GM23338 (cell line): ENCODE measurements around the gene PTTG1IP. TPM values are rescaled to one million over a fixed set of nuclear protein-coding genes. Genes with fewer than 3 reads are reported as not detected.

Source experiments
- ATAC-seq: fragments of 200-7000 bp; cut with Tn5 transposase; 3 replicates; pipeline ENCODE4 v1.9.1; 2020
- DNase-seq: peaks from one replicate; pipeline ENCODE4 v3.0.0-alpha.2; 2015; ENCODE audit warnings: low spot score
- H2AFZ ChIP-seq: fragments of 200-600 bp; sonication (generic); 2 replicates; pipeline ENCODE4 v1.8.0; 2016; ENCODE audit warnings: antibody characterized with exemption, mild to moderate bottlenecking, moderate library complexity
- H3F3A ChIP-seq: fragments of 200-600 bp; sonication (generic); replicated peaks from 2 replicates; pipeline ENCODE4 v1.8.0; 2017; ENCODE audit warnings: antibody characterized with exemption, mixed run types, low read depth
- H3K27ac ChIP-seq: fragments of 200-600 bp; sonication (generic); 2 replicates; pipeline ENCODE4 v1.6.1; 2016; ENCODE audit warnings: low read depth
- H3K27me3 ChIP-seq: fragments of 200-600 bp; sonication (generic); 2 replicates; pipeline ENCODE4 v1.8.0; 2016; ENCODE audit warnings: mild to moderate bottlenecking, mixed run types, moderate library complexity; ENCODE audit not compliant: insufficient read depth
- H3K36me3 ChIP-seq: fragments of 200-600 bp; sonication (generic); 2 replicates; pipeline ENCODE4 v1.8.0; 2016; ENCODE audit warnings: mild to moderate bottlenecking; ENCODE audit not compliant: insufficient read depth
- H3K4me1 ChIP-seq: fragments of 200-600 bp; sonication (generic); 2 replicates; pipeline ENCODE4 v1.8.0; 2016; ENCODE audit warnings: mild to moderate bottlenecking, moderate library complexity; ENCODE audit not compliant: insufficient read depth
- H3K4me2 ChIP-seq: fragments of 200-600 bp; sonication (generic); 2 replicates; pipeline ENCODE4 v1.7.1; 2017; ENCODE audit warnings: mixed run types
- H3K4me3 ChIP-seq: fragments of 200-600 bp; sonication (generic); 2 replicates; pipeline ENCODE4 v1.6.1; 2016; ENCODE audit warnings: mixed run types
- H3K79me2 ChIP-seq: fragments of 200-600 bp; sonication (generic); replicated peaks from 2 replicates; pipeline ENCODE4 v1.8.0; 2017; ENCODE audit warnings: mild to moderate bottlenecking; ENCODE audit not compliant: insufficient read depth
- H3K9me2 ChIP-seq: fragments of 200-600 bp; sonication (generic); 2 replicates; pipeline ENCODE4 v1.8.0; 2017; ENCODE audit not compliant: insufficient read depth
- H4K20me1 ChIP-seq: fragments of 200-600 bp; sonication (generic); replicated peaks from 2 replicates; pipeline ENCODE4 v1.8.0; 2017; ENCODE audit warnings: mild to moderate bottlenecking; ENCODE audit not compliant: insufficient read depth
- H3K27ac Mint-ChIP-seq: 2 replicates; pipeline ENCODE4 v1.8.0; 2020; ENCODE audit warnings: inconsistent platforms, mild to moderate bottlenecking, moderate library complexity, mixed read lengths
- H3K27me3 Mint-ChIP-seq: 3 replicates; pipeline ENCODE4 v1.8.0; 2022; ENCODE audit warnings: low read depth, mild to moderate bottlenecking, moderate library complexity, mixed read lengths, inconsistent platforms; ENCODE audit not compliant: insufficient read depth, poor library complexity
- H3K36me3 Mint-ChIP-seq: 3 replicates; pipeline ENCODE4 v1.8.0; 2021; ENCODE audit warnings: low read depth, mild to moderate bottlenecking, inconsistent platforms, moderate library complexity, mixed read lengths
- H3K4me1 Mint-ChIP-seq: 3 replicates; pipeline ENCODE4 v1.8.0; 2020; ENCODE audit warnings: mild to moderate bottlenecking, inconsistent platforms, mixed read lengths
- H3K4me3 Mint-ChIP-seq: 3 replicates; pipeline ENCODE4 v1.8.0; 2021; ENCODE audit warnings: moderate library complexity, mild to moderate bottlenecking, inconsistent platforms, mixed read lengths
- H3K9me3 Mint-ChIP-seq: 3 replicates; pipeline ENCODE4 v1.8.0; 2020; ENCODE audit warnings: moderate library complexity, mild to moderate bottlenecking, inconsistent platforms, mixed read lengths
- CREB1 ChIP-seq: fragments of 250-450 bp; sonication (Bioruptor Pico); IDR thresholded peaks from 2 replicates; pipeline ENCODE4 v1.5.0; 2020; ENCODE audit warnings: low read depth, mild to moderate bottlenecking, moderate library complexity
- EZH2phosphoT487 ChIP-seq: fragments of 200-600 bp; sonication (generic); IDR thresholded peaks from one replicate; pipeline ENCODE4 v1.8.1; 2018; ENCODE audit warnings: antibody characterized with exemption; ENCODE audit not compliant: unreplicated experiment
- JUNB ChIP-seq: IDR thresholded peaks from one replicate; pipeline ENCODE4 v1.6.1; 2016; ENCODE audit warnings: antibody characterized with exemption; ENCODE audit not compliant: unreplicated experiment
- NANOG ChIP-seq: IDR thresholded peaks from 2 replicates; pipeline ENCODE4 v1.6.1; 2016; ENCODE audit warnings: antibody characterized with exemption, borderline replicate concordance
- POLR2AphosphoS5 ChIP-seq: IDR thresholded peaks from 2 replicates; pipeline ENCODE4 v1.6.1; 2016; ENCODE audit warnings: antibody characterized with exemption, low read depth
- STAT1 ChIP-seq: IDR thresholded peaks from one replicate; pipeline ENCODE4 v1.6.1; 2016; ENCODE audit warnings: antibody characterized with exemption; ENCODE audit not compliant: unreplicated experiment
- ZNF114 ChIP-seq: fragments of 250-450 bp; sonication (Bioruptor Pico); IDR thresholded peaks from 2 replicates; pipeline ENCODE4 v1.5.0; 2020; ENCODE audit warnings: mild to moderate bottlenecking, moderate library complexity
- ZNF331 ChIP-seq: fragments of 250-450 bp; sonication (Bioruptor Pico); IDR thresholded peaks from 2 replicates; pipeline ENCODE4 v1.5.0; 2020; ENCODE audit warnings: low read depth, mild to moderate bottlenecking, moderate library complexity
- polyA plus RNA-seq: library from polyadenylated mRNA; unstranded; fragments of >200 nt; fragmentation: Nextera tagmentation; extraction: Ambion mirVana; gene quantifications from 2 replicates; pipeline ENCODE4 v1.2.1, GENCODE V29; 2016
- total RNA-seq: library from RNA; depleted of rRNA; stranded (reverse); fragments of >200 nt; shearing (Covaris generic); gene quantifications from 2 replicates; pipeline ENCODE4 v1.2.3, GENCODE V29; 2014
- TF ChIP-seq, protein P1 (sequence below): IDR thresholded peaks from 2 replicates; pipeline ENCODE4 v1.6.1; 2016; ENCODE audit warnings: antibody characterized with exemption
- TF ChIP-seq, protein P2 (sequence below), 2 experiments: fragments of 200-600 bp in 1 of 2; sonication (generic) in 1 of 2; conservative IDR thresholded peaks; 2 replicates each; pipeline versions ENCODE4 v1.5.1 to v1.6.1; 2016 to 2017; ENCODE audit warnings: antibody characterized with exemption in 2 of 2, low read depth in 2 of 2, mild to moderate bottlenecking in 2 of 2, moderate library complexity in 1 of 2
- TF ChIP-seq, protein P3 (sequence below): fragments of 250-450 bp; sonication (Bioruptor Pico); IDR thresholded peaks from 2 replicates; pipeline ENCODE4 v1.5.0; 2020; ENCODE audit warnings: mild to moderate bottlenecking, moderate library complexity

Gene PTTG1IP
- total and polyA plus RNA-seq, 2 experiments from 2014 or later, result 99.9 to 172 TPM

DNA sequence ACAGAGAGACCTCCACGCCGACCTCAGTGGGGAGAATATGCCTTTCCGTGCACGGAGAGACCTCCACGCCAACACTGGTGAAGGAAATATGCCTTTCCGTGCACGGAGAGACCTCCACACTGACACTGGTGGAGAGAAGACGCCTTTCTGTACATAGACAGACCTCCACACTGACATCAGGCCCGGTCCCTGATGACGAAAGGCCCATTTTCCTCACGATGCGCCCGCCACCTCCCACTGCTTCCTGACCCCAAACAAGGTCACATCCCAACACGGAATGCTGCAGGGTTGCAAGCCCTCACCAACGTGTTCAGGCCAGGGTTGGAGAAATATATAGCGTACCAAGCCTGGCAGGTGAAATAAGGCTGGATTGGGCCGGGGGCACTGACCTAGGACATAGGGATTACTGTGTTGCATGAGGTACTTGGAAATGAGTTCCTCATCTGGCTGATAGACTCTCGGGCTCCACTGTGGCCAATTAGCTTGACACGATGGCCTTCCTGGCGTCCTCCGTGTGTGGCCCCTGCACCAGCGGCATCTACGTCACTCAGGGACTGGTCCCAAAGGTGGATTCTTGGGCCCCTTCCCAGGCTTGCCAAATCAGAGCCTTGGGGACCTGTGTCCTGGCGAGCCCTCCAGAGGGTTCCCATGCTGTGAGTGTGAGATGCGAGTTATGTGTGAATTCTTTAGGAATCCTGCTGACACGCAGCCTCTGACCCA, 39.1 kb downstream of the PTTG1IP start:
- TF ChIP-seq ZNF114 (CRISPR knock-in tag), result no peak
- no peak for TF ChIP-seq ZNF331 (CRISPR knock-in tag)
- Histone ChIP-seq H4K20me1 (no peaks in the 10 kb centered on the region), H3K4me1 (no peaks in the 10 kb centered on the region), H3K4me3 (no peak overlapping the region), H3K79me2 (no peaks in the 10 kb centered on the region), H3K36me3 (no peaks in the 10 kb centered on the region), H3K27ac (no peak overlapping the region), H3F3A (no peaks in the 10 kb centered on the region), H2AFZ (no peak overlapping the region), H3K27me3 (no peaks in the 10 kb centered on the region), H3K9me2 (no peaks in the 10 kb centered on the region), H3K4me2 (no peak overlapping the region)
- Mint-ChIP-seq H3K27ac (no peak overlapping the region), H3K27me3 (peaks cover 6% of the 10 kb centered on the region), H3K4me3 (no peak overlapping the region), H3K9me3 (0 out of 3 replicates have a peak, but pooled peaks cover 7% of the 10 kb centered on the region), H3K4me1 (peaks cover 4% of the 10 kb centered on the region), H3K36me3 (no peaks in the 10 kb centered on the region)
- ATAC-seq (no peak), DNase-seq (no peak)

DNA sequence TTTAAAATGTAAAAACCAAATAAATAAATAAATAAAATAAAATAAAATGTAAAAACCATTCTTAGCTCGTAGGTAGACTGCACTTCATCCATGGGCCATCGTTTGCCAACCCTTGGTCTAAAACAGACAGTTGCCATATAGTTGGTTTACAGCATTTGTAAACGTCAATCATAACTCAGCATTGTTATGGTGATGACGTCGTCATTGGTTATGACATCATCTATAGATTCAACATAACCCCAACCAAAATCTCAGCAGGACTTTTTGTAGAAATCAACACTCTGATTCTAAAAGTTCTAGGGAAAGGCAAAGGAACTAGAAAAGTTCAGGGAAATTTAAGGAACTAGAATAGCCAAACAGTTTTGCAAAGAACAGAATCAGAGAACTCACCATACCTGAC, 39.8 kb downstream of the PTTG1IP start:
- Histone ChIP-seq H3K79me2 (no peaks in the 10 kb centered on the region), H2AFZ (no peak overlapping the region), H3K4me3 (no peak overlapping the region), H4K20me1 (no peaks in the 10 kb centered on the region), H3K4me1 (no peaks in the 10 kb centered on the region), H3K27ac (no peak overlapping the region), H3K27me3 (no peaks in the 10 kb centered on the region), H3K4me2 (no peak overlapping the region), H3K9me2 (no peaks in the 10 kb centered on the region), H3F3A (no peaks in the 10 kb centered on the region), H3K36me3 (no peaks in the 10 kb centered on the region)
- peaks cover 4% of the 10 kb centered on the region for H3K4me1 Mint-ChIP-seq
- peaks cover 6% of the 10 kb centered on the region for H3K27me3 Mint-ChIP-seq
- peaks cover 1% of the 10 kb centered on the region; the same call in 1 of the 3 replicates for H3K36me3 Mint-ChIP-seq
- ATAC-seq, result no peak
- H3K27ac Mint-ChIP-seq, result no peak overlapping the region
- H3K9me3 Mint-ChIP-seq, result peaks cover 13% of the 10 kb centered on the region
- no peak overlapping the region; the same call in 2 of the 3 replicates for H3K4me3 Mint-ChIP-seq
- no peak for DNase-seq
- TF ChIP-seq, protein P1, sequence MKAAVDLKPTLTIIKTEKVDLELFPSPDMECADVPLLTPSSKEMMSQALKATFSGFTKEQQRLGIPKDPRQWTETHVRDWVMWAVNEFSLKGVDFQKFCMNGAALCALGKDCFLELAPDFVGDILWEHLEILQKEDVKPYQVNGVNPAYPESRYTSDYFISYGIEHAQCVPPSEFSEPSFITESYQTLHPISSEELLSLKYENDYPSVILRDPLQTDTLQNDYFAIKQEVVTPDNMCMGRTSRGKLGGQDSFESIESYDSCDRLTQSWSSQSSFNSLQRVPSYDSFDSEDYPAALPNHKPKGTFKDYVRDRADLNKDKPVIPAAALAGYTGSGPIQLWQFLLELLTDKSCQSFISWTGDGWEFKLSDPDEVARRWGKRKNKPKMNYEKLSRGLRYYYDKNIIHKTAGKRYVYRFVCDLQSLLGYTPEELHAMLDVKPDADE, result no peak
- TF ChIP-seq ZNF331 (CRISPR knock-in tag) (no peak), ZNF114 (CRISPR knock-in tag) (no peak), NANOG (no peak), CREB1 (CRISPR knock-in tag) (no peak), EZH2phosphoT487 (no peak), JUNB (no peak), POLR2AphosphoS5 (no peak), STAT1 (no peak)
- TF ChIP-seq, protein P2, sequence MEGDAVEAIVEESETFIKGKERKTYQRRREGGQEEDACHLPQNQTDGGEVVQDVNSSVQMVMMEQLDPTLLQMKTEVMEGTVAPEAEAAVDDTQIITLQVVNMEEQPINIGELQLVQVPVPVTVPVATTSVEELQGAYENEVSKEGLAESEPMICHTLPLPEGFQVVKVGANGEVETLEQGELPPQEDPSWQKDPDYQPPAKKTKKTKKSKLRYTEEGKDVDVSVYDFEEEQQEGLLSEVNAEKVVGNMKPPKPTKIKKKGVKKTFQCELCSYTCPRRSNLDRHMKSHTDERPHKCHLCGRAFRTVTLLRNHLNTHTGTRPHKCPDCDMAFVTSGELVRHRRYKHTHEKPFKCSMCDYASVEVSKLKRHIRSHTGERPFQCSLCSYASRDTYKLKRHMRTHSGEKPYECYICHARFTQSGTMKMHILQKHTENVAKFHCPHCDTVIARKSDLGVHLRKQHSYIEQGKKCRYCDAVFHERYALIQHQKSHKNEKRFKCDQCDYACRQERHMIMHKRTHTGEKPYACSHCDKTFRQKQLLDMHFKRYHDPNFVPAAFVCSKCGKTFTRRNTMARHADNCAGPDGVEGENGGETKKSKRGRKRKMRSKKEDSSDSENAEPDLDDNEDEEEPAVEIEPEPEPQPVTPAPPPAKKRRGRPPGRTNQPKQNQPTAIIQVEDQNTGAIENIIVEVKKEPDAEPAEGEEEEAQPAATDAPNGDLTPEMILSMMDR (conservative IDR thresholded peaks at IDR 0.05; ENCODE audit: low read depth in 2 of 2), result no peak
- TF ChIP-seq, protein P3, sequence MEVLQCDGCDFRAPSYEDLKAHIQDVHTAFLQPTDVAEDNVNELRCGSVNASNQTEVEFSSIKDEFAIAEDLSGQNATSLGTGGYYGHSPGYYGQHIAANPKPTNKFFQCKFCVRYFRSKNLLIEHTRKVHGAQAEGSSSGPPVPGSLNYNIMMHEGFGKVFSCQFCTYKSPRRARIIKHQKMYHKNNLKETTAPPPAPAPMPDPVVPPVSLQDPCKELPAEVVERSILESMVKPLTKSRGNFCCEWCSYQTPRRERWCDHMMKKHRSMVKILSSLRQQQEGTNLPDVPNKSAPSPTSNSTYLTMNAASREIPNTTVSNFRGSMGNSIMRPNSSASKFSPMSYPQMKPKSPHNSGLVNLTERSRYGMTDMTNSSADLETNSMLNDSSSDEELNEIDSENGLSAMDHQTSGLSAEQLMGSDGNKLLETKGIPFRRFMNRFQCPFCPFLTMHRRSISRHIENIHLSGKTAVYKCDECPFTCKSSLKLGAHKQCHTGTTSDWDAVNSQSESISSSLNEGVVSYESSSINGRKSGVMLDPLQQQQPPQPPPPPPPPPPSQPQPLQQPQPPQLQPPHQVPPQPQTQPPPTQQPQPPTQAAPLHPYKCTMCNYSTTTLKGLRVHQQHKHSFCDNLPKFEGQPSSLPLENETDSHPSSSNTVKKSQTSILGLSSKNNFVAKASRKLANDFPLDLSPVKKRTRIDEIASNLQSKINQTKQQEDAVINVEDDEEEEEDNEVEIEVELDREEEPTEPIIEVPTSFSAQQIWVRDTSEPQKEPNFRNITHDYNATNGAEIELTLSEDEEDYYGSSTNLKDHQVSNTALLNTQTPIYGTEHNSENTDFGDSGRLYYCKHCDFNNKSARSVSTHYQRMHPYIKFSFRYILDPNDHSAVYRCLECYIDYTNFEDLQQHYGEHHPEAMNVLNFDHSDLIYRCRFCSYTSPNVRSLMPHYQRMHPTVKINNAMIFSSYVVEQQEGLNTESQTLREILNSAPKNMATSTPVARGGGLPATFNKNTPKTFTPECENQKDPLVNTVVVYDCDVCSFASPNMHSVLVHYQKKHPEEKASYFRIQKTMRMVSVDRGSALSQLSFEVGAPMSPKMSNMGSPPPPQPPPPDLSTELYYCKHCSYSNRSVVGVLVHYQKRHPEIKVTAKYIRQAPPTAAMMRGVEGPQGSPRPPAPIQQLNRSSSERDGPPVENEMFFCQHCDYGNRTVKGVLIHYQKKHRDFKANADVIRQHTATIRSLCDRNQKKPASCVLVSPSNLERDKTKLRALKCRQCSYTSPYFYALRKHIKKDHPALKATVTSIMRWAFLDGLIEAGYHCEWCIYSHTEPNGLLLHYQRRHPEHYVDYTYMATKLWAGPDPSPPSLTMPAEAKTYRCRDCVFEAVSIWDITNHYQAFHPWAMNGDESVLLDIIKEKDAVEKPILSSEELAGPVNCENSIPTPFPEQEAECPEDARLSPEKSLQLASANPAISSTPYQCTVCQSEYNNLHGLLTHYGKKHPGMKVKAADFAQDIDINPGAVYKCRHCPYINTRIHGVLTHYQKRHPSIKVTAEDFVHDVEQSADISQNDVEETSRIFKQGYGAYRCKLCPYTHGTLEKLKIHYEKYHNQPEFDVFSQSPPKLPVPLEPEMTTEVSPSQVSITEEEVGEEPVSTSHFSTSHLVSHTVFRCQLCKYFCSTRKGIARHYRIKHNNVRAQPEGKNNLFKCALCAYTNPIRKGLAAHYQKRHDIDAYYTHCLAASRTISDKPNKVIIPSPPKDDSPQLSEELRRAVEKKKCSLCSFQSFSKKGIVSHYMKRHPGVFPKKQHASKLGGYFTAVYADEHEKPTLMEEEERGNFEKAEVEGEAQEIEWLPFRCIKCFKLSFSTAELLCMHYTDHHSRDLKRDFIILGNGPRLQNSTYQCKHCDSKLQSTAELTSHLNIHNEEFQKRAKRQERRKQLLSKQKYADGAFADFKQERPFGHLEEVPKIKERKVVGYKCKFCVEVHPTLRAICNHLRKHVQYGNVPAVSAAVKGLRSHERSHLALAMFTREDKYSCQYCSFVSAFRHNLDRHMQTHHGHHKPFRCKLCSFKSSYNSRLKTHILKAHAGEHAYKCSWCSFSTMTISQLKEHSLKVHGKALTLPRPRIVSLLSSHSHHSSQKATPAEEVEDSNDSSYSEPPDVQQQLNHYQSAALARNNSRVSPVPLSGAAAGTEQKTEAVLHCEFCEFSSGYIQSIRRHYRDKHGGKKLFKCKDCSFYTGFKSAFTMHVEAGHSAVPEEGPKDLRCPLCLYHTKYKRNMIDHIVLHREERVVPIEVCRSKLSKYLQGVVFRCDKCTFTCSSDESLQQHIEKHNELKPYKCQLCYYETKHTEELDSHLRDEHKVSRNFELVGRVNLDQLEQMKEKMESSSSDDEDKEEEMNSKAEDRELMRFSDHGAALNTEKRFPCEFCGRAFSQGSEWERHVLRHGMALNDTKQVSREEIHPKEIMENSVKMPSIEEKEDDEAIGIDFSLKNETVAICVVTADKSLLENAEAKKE (CRISPR knock-in tag), result no peak
